SK-N-SH treated with all-trans-retinoic acid at 6 μM for 48 hours (cell line): ENCODE measurements around the gene CDKN1A.

Source experiments
- ATAC-seq: fragments of 200-7000 bp; cut with Tn5 transposase; 3 replicates; pipeline ENCODE4 v1.9.1; 2020; ENCODE audit warnings: mild to moderate bottlenecking, moderate library complexity
- ARNTL ChIP-seq: fragments of 450-650 bp; formaldehyde crosslinking; IDR thresholded peaks from 2 replicates; pipeline ENCODE4 v1.5.0; 2020; ENCODE audit warnings: low read depth, mild to moderate bottlenecking, moderate library complexity, borderline replicate concordance
- BACH2 ChIP-seq: fragments of 250-450 bp; sonication (Bioruptor Pico); IDR thresholded peaks from 2 replicates; pipeline ENCODE4 v1.9.0; 2021; ENCODE audit warnings: mild to moderate bottlenecking, borderline replicate concordance
- CSDC2 ChIP-seq: fragments of 250-450 bp; sonication (Bioruptor Pico); IDR thresholded peaks from 2 replicates; pipeline ENCODE4 v1.5.0; 2020; ENCODE audit warnings: mild to moderate bottlenecking, moderate library complexity
- CSRNP3 ChIP-seq: fragments of 250-450 bp; sonication (Bioruptor Pico); IDR thresholded peaks from 2 replicates; pipeline ENCODE4 v1.5.1; 2021; ENCODE audit warnings: mild to moderate bottlenecking, moderate library complexity
- ESRRG ChIP-seq: fragments of 250-450 bp; sonication (Bioruptor Pico); IDR thresholded peaks from 2 replicates; pipeline ENCODE4 v1.6.1; 2021; ENCODE audit warnings: mild to moderate bottlenecking
- GLIS3 ChIP-seq: fragments of 250-450 bp; sonication (Bioruptor Pico); IDR thresholded peaks from 2 replicates; pipeline ENCODE4 v1.5.0; 2020; ENCODE audit warnings: mild to moderate bottlenecking, moderate library complexity
- ISL1 ChIP-seq: fragments of 250-450 bp; sonication (Bioruptor Pico); IDR thresholded peaks from 2 replicates; pipeline ENCODE4 v2.1.2; 2022; ENCODE audit warnings: mild to moderate bottlenecking, moderate library complexity
- OSR1 ChIP-seq: fragments of 250-450 bp; sonication (Bioruptor Pico); IDR thresholded peaks from 2 replicates; pipeline ENCODE4 v1.8.0; 2022; ENCODE audit warnings: moderate library complexity, mild to moderate bottlenecking, inconsistent platforms
- PATZ1 ChIP-seq: fragments of 250-450 bp; sonication (Bioruptor Pico); IDR thresholded peaks from 2 replicates; pipeline ENCODE4 v1.8.0; 2020; ENCODE audit warnings: mild to moderate bottlenecking, moderate library complexity, borderline replicate concordance
- PPARA ChIP-seq: fragments of 250-450 bp; sonication (Bioruptor Pico); IDR thresholded peaks from 2 replicates; pipeline ENCODE4 v1.5.0; 2020; ENCODE audit warnings: mild to moderate bottlenecking, borderline replicate concordance
- RARB ChIP-seq: fragments of 250-450 bp; sonication (Bioruptor Pico); IDR thresholded peaks from 2 replicates; pipeline ENCODE4 v1.8.0; 2021; ENCODE audit warnings: mild to moderate bottlenecking, moderate library complexity
- SNAI2 ChIP-seq: fragments of 250-450 bp; sonication (Bioruptor Pico); IDR thresholded peaks from 2 replicates; pipeline ENCODE4 v1.5.0; 2020; ENCODE audit warnings: mild to moderate bottlenecking, moderate library complexity
- TCF4 ChIP-seq: fragments of 250-450 bp; sonication (Bioruptor Pico); IDR thresholded peaks from 2 replicates; pipeline ENCODE4 v1.8.0; 2021; ENCODE audit warnings: mild to moderate bottlenecking, moderate library complexity, borderline replicate concordance
- TOX ChIP-seq: fragments of 250-450 bp; sonication (Bioruptor Pico); IDR thresholded peaks from 2 replicates; pipeline ENCODE4 v1.8.0; 2021; ENCODE audit warnings: mild to moderate bottlenecking, moderate library complexity, borderline replicate concordance
- ZC3H10 ChIP-seq: fragments of 250-450 bp; sonication (Bioruptor Pico); IDR thresholded peaks from 2 replicates; pipeline ENCODE4 v1.5.1; 2021; ENCODE audit warnings: mild to moderate bottlenecking, moderate library complexity
- ZFP3 ChIP-seq: fragments of 250-450 bp; sonication (Bioruptor Pico); IDR thresholded peaks from 2 replicates; pipeline ENCODE4 v1.5.0; 2020; ENCODE audit warnings: mild to moderate bottlenecking, moderate library complexity
- ZFP30 ChIP-seq: fragments of 450-650 bp; formaldehyde crosslinking; IDR thresholded peaks from 2 replicates; pipeline ENCODE4 v1.5.0; 2022; ENCODE audit warnings: mild to moderate bottlenecking, moderate library complexity
- ZNF565 ChIP-seq: fragments of 450-650 bp; formaldehyde crosslinking; conservative IDR thresholded peaks from 2 replicates; pipeline ENCODE4 v1.5.0; 2020; ENCODE audit warnings: low read depth, mild to moderate bottlenecking, moderate library complexity
- ZNF8 ChIP-seq: fragments of 450-650 bp; formaldehyde crosslinking; IDR thresholded peaks from 2 replicates; pipeline ENCODE4 v1.5.0; 2020; ENCODE audit warnings: mild to moderate bottlenecking, moderate library complexity
- TF ChIP-seq, protein P1 (sequence below): fragments of 250-450 bp; sonication (Bioruptor Pico); IDR thresholded peaks from 2 replicates; pipeline ENCODE4 v1.8.0; 2021; ENCODE audit warnings: low read depth, mild to moderate bottlenecking, moderate library complexity, borderline replicate concordance
- TF ChIP-seq, protein P2 (sequence below): fragments of 250-450 bp; sonication (Bioruptor Pico); IDR thresholded peaks from 2 replicates; pipeline ENCODE4 v1.5.1; 2020; ENCODE audit warnings: low read depth, mild to moderate bottlenecking, moderate library complexity

Gene CDKN1A

DNA sequence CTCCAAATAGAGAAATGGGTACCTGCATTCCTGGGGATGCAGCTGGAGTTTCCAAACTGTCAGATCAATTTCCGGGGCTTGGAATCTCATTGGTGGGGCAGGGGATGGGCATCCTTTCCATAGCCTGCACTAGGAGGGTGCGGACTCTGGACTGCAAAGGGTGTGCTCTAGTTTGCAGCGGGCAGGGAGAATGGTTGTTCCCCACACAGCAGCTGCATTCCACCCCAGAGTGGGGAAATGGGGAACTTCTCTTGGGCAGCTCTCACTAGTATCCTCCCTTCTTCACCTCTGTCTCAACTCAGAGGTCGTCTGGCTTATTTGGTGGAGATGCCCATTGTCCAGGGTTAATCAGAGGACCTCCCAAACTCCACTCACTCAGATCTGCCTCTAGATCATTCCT is 34.5 kb upstream of the CDKN1A start:
- ATAC-seq, result no peak

DNA sequence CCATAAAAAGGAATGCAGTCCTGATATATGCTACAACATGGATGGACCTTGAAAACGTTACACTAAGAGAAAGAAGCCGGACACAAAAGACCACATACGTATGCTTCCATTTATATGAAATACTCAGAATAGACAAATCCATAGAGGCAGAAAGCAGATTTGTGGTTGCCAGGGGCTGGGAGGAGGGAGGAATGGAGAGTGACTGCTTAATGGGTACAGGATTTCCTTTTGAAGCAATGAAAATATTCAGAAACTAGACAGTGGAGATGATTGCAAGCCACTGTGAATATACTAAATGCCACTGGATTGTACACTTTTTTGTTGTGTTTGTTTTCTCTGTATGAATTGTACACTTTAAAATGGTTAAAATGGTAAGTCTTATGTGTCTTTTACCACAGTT is 29.4 kb upstream of the CDKN1A start:
- no peak for TF ChIP-seq SNAI2 (CRISPR knock-in tag)
- no peak for TF ChIP-seq PPARA (CRISPR knock-in tag)
- no peak for TF ChIP-seq TOX (CRISPR knock-in tag)
- TF ChIP-seq GLIS3 (CRISPR knock-in tag), result no peak
- TF ChIP-seq CSRNP3 (CRISPR knock-in tag), result no peak
- TF ChIP-seq ZC3H10 (CRISPR knock-in tag), result no peak
- no peak for TF ChIP-seq ISL1 (CRISPR knock-in tag)
- no peak for TF ChIP-seq ZNF8 (CRISPR knock-in tag)
- TF ChIP-seq, protein P1, sequence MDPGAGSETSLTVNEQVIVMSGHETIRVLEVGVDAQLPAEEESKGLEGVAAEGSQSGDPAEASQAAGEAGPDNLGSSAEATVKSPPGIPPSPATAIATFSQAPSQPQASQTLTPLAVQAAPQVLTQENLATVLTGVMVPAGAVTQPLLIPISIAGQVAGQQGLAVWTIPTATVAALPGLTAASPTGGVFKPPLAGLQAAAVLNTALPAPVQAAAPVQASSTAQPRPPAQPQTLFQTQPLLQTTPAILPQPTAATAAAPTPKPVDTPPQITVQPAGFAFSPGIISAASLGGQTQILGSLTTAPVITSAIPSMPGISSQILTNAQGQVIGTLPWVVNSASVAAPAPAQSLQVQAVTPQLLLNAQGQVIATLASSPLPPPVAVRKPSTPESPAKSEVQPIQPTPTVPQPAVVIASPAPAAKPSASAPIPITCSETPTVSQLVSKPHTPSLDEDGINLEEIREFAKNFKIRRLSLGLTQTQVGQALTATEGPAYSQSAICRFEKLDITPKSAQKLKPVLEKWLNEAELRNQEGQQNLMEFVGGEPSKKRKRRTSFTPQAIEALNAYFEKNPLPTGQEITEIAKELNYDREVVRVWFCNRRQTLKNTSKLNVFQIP (CRISPR knock-in tag), result no peak
- TF ChIP-seq CSDC2 (CRISPR knock-in tag), result no peak
- TF ChIP-seq ZFP3, result no peak
- TF ChIP-seq OSR1 (CRISPR knock-in tag), result no peak
- no peak for TF ChIP-seq RARB (CRISPR knock-in tag)
- no peak for TF ChIP-seq PATZ1 (CRISPR knock-in tag)
- no peak for TF ChIP-seq ESRRG
- TF ChIP-seq ARNTL, result no peak
- TF ChIP-seq ZFP30 (CRISPR knock-in tag), result no peak
- ATAC-seq, result no peak

More for the DNA sequence above, 34.5 kb upstream of the CDKN1A start:
- no peak for TF ChIP-seq TCF4
- no peak for TF ChIP-seq ZNF8 (CRISPR knock-in tag)
- no peak for TF ChIP-seq ISL1 (CRISPR knock-in tag)
- TF ChIP-seq CSRNP3 (CRISPR knock-in tag), result no peak
- TF ChIP-seq, protein P2, sequence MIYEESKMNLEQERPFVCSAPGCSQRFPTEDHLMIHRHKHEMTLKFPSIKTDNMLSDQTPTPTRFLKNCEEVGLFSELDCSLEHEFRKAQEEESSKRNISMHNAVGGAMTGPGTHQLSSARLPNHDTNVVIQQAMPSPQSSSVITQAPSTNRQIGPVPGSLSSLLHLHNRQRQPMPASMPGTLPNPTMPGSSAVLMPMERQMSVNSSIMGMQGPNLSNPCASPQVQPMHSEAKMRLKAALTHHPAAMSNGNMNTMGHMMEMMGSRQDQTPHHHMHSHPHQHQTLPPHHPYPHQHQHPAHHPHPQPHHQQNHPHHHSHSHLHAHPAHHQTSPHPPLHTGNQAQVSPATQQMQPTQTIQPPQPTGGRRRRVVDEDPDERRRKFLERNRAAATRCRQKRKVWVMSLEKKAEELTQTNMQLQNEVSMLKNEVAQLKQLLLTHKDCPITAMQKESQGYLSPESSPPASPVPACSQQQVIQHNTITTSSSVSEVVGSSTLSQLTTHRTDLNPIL (CRISPR knock-in tag), result no peak
- TF ChIP-seq ZFP30 (CRISPR knock-in tag), result no peak
- no peak for TF ChIP-seq ARNTL
- no peak for TF ChIP-seq BACH2 (CRISPR knock-in tag)
- no peak for TF ChIP-seq ESRRG
- TF ChIP-seq, all 23 proteins: peak for 0

DNA sequence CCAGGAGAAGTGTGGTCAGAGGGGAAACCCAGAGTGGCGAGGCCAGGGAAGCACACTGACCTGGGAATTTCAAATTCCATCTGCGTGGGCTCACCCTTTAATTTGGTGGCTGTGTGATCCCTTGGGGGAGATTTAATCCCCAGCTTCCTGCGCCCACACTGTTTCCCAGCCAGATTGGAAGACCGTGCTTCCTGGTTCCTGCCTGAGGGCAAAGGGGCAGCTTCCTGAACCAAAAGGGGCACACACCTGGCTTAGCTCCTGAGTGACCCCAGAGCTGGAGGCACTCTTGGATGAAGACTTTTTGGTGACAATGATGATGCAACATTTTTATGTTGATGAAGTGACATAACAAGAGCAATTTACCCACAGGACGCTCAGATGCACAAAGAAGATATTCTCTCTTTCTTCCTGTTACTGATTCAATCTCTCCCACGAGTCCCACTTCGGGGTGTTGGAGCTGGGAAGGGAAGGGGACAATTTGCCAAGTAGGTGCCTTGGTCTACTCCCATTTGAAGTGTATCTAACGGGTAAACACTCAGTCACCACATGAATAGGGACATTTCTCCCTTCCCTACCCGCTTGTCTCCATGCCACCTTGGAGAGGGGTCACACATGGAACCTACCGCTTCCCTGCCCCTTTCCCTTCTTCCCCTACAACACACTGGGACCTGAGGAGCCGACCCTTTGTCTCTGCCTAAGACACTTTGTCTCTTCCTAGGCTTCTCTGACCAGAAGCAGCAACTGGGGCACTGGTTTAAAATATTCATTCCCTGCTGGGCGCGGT is 28.6 kb upstream of the CDKN1A start:
- TF ChIP-seq ZNF565 (CRISPR knock-in tag) (no peak), ZNF8 (CRISPR knock-in tag) (no peak)
- TF ChIP-seq, protein P1 (CRISPR knock-in tag), result no peak
- ATAC-seq, result no peak; the same call in 2 of the 3 replicates
